ENCODE results near the gene UNC5A.
A peak's percentile ranks its signal among the peaks of the same experiment; 100 is the strongest.

Gene UNC5A

DNA sequence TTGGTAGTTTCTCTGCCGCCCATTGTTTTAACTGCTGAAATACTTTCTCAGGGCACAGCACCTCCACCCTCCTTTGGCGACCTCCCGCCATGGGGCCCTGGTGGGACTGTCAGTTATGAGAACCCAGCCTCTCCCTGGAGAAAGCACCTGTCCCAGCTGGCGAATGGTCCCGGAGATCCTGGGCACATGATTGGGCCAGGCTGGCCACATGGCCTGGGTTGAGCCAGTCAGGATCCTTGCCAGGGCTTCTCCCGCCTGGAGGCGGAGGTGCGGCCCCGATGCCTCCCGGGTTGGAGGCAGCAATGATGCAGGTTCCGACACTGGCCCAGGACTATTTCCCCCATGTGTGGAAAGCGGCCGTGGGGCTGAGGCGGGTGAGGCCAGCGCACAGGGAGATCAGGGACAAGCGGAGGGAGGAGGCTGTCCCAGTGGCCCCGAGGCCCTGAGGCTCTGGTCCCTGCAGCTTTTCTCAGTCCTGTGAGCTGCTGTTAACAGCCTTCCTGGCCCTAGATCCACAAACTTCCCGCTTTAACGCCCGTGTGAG, 13.6 kb downstream of the UNC5A start:
- Histone ChIP-seq H3K4me3 (ENCODE audit: low read depth, low read length) (no peak overlapping the region), H3K36me3 (ENCODE audit: control insufficient read depth in 2 of 2, insufficient read depth in 1 of 2, low read length in 2 of 2) (no peaks in the 10 kb centered on the region), H3K27ac (ENCODE audit: extremely low read depth, low read depth, low read length) (no peak overlapping the region), H3K4me1 (ENCODE audit: control insufficient read depth, insufficient read depth, low read length) (no peaks in the 10 kb centered on the region), H3K9me3 (ENCODE audit: control insufficient read depth, insufficient read depth, low read depth, low read length) (no peaks in the 10 kb centered on the region)
- POLR2A ChIA-PET, result no interaction called here
- CTCF ChIA-PET, result no interaction called here
- peak; percentile 51 for TF ChIP-seq SP2 (tag by site-specific recombination; IDR thresholded peaks at IDR 0.05)
- no peak for TF ChIP-seq ZNF837 (tag by site-specific recombination; IDR thresholded peaks at IDR 0.05)
- peak; percentile 22; the same call in 1 of the 2 replicates for TF ChIP-seq ZNF341 (tag by site-specific recombination; IDR thresholded peaks at IDR 0.05; ENCODE audit: low read depth)

DNA sequence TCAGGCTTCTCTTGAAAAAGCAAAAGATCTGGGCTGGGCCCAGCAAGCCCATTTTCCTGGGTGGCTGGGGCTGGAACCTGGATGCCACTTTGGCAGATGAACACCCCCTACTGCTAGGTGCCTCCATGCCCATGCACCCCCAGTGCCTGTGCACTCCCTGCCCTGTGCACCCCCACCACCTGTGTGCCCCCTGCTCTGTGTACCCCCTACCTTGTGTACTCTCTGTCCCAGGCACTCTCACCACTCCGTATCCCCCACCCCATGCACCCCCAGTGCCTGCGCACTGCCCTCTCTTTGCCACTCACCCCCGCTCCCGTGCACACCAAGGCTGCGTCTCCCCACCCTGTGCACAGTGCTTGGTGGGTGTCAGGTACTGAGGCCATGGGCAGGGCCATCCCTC, 14.2 kb downstream of the UNC5A start:
- POLR2A ChIA-PET, result no interaction called here
- Histone ChIP-seq H3K27ac (ENCODE audit: extremely low read depth, low read depth, low read length) (no peak overlapping the region), H3K9me3 (ENCODE audit: control insufficient read depth, insufficient read depth, low read depth, low read length) (no peaks in the 10 kb centered on the region), H3K4me3 (ENCODE audit: low read depth, low read length) (no peak overlapping the region), H3K36me3 (ENCODE audit: control insufficient read depth in 2 of 2, insufficient read depth in 1 of 2, low read length in 2 of 2) (no peaks in the 10 kb centered on the region), H3K4me1 (ENCODE audit: control insufficient read depth, insufficient read depth, low read length) (no peaks in the 10 kb centered on the region)
- TF ChIP-seq KLF1 (tag by site-specific recombination; IDR thresholded peaks at IDR 0.05) (no peak), ZNF354C (tag by site-specific recombination; IDR thresholded peaks at IDR 0.05; ENCODE audit: borderline replicate concordance, low read depth) (no peak), ZNF211 (tag by site-specific recombination; IDR thresholded peaks at IDR 0.05; ENCODE audit: low read depth) (no peak), ZNF610 (tag by site-specific recombination; IDR thresholded peaks at IDR 0.05; ENCODE audit: borderline replicate concordance) (no peak), KLF17 (tag by site-specific recombination; IDR thresholded peaks at IDR 0.05) (no peak), ZNF311 (tag by site-specific recombination; IDR thresholded peaks at IDR 0.05; ENCODE audit: borderline replicate concordance) (no peak), ZNF221 (tag by site-specific recombination; IDR thresholded peaks at IDR 0.05; ENCODE audit: borderline replicate concordance) (no peak)
- TF ChIP-seq, protein P1, sequence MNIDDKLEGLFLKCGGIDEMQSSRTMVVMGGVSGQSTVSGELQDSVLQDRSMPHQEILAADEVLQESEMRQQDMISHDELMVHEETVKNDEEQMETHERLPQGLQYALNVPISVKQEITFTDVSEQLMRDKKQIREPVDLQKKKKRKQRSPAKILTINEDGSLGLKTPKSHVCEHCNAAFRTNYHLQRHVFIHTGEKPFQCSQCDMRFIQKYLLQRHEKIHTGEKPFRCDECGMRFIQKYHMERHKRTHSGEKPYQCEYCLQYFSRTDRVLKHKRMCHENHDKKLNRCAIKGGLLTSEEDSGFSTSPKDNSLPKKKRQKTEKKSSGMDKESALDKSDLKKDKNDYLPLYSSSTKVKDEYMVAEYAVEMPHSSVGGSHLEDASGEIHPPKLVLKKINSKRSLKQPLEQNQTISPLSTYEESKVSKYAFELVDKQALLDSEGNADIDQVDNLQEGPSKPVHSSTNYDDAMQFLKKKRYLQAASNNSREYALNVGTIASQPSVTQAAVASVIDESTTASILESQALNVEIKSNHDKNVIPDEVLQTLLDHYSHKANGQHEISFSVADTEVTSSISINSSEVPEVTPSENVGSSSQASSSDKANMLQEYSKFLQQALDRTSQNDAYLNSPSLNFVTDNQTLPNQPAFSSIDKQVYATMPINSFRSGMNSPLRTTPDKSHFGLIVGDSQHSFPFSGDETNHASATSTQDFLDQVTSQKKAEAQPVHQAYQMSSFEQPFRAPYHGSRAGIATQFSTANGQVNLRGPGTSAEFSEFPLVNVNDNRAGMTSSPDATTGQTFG (tag by site-specific recombination; IDR thresholded peaks at IDR 0.05; ENCODE audit: borderline replicate concordance), result no peak
- CTCF ChIA-PET, result no interaction called here

GRCh38 chr5:176825234-176825633, 14.9 kb downstream of the UNC5A start:
- no peaks in the 10 kb centered on the region for H3K9me3 ChIP-seq (ENCODE audit: control insufficient read depth, insufficient read depth, low read depth, low read length)
- TF ChIP-seq ZNF433 (tag by site-specific recombination; IDR thresholded peaks at IDR 0.05; ENCODE audit: low read depth) (no peak), WT1 (tag by site-specific recombination; IDR thresholded peaks at IDR 0.05) (no peak), GFI1B (tag by site-specific recombination; IDR thresholded peaks at IDR 0.05) (no peak), ZBTB20 (tag by site-specific recombination; IDR thresholded peaks at IDR 0.05) (peak; percentile 75), ZNF335 (tag by site-specific recombination; conservative IDR thresholded peaks at IDR 0.05) (no peak)
- TF ChIP-seq, protein P2, sequence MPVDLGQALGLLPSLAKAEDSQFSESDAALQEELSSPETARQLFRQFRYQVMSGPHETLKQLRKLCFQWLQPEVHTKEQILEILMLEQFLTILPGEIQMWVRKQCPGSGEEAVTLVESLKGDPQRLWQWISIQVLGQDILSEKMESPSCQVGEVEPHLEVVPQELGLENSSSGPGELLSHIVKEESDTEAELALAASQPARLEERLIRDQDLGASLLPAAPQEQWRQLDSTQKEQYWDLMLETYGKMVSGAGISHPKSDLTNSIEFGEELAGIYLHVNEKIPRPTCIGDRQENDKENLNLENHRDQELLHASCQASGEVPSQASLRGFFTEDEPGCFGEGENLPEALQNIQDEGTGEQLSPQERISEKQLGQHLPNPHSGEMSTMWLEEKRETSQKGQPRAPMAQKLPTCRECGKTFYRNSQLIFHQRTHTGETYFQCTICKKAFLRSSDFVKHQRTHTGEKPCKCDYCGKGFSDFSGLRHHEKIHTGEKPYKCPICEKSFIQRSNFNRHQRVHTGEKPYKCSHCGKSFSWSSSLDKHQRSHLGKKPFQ (tag by site-specific recombination; IDR thresholded peaks at IDR 0.05), result peak; percentile 63
- no peak overlapping the region for H3K4me3 ChIP-seq (ENCODE audit: low read depth, low read length)
- ChIA-PET POLR2A (interaction anchor here (1.3 kb wide), 1 partner anchor 20 kb away, joined by 3 read pairs; no protein-coding TSS in a partner anchor), CTCF (no interaction called here)
- H3K4me1 ChIP-seq (ENCODE audit: control insufficient read depth, insufficient read depth, low read length), result no peaks in the 10 kb centered on the region
- no peak overlapping the region for H3K27ac ChIP-seq (ENCODE audit: extremely low read depth, low read depth, low read length)
- H3K36me3 ChIP-seq (ENCODE audit: control insufficient read depth in 2 of 2, insufficient read depth in 1 of 2, low read length in 2 of 2), result no peaks in the 10 kb centered on the region
